Thyroid gland (tissue), 4 donors: ENCODE data around the gene KCTD18.

Experiments used
- CTCF ChIP-seq, 6 experiments: fragments of 200-600 bp in 3 of 6; fragments of 450-650 bp in 3 of 6; sonication (generic) in 3 of 6; IDR thresholded peaks; one replicate each; pipeline ENCODE4 v1.5.1; 2016 to 2019; ENCODE audit warnings: antibody characterized with exemption in 6 of 6, mild to moderate bottlenecking in 2 of 6, inconsistent platforms in 1 of 6, moderate library complexity in 1 of 6
- POLR2A ChIP-seq, 2 donors: fragments of 450-650 bp; IDR thresholded peaks; one replicate each; pipeline ENCODE4 v1.6.1; 2017; ENCODE audit warnings: antibody characterized with exemption in 2 of 2, mild to moderate bottlenecking in 2 of 2, moderate library complexity in 1 of 2

DNA sequence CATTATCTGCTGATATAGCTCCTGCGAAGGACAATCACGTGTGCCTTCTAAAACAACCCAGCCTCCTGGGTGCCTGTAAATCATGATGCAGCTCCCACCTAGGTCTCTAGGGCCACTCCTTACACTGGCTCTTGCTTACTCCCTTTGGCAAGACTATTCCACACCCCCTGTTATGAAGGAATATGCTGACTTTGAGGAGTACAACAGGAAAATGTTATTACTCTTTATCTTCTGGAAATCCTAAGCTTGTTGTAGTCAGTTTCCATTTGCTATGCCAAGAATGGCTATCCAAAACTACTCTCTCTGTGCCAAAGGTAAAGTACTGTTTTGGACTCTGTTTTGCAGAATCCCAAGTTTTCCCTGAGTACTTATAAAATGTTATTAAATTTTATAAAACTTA, 23.9 kb upstream of the KCTD18 start:
- no peak for TF ChIP-seq CTCF (IDR thresholded peaks at IDR 0.05)
- TF ChIP-seq POLR2A (IDR thresholded peaks at IDR 0.05) = no peak
